Activated CD4-positive, alpha-beta T cell treated with anti-CD3 and anti-CD28 coated beads, Interleukin-2, amount 50 U/mL, for 48 hours (primary cell): ENCODE data around the gene IGIP.

Experiments
- DNase-seq, 2 experiments: peaks; one replicate each; pipeline ENCODE4 v3.0.0-alpha.2; 2020

The IGIP gene

DNA sequence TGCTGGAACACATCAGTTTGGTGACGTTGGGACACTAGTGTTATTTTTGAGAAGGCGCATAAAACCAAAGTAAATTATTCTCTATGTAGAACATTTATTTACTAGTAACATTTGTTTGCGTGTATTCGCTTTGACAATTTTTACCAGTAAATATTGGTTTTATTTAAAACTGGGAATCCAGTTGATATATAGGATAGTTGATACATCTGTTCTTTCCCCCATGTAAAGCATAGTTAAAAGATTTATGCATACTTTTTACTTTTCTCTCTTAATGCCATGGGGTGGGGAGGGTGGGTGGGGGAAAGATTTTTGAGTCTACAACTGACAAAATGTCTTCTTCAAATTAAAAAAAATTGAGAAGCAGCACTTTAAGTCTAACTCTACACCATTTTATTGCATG, at the start of gene IGIP:
Gene IGIP (plus strand): TSS at position 301 of the 400 bp plus-strand sequence. CDS start 2,540 bp downstream, outside the sequence.
- no peak for DNase-seq

DNA sequence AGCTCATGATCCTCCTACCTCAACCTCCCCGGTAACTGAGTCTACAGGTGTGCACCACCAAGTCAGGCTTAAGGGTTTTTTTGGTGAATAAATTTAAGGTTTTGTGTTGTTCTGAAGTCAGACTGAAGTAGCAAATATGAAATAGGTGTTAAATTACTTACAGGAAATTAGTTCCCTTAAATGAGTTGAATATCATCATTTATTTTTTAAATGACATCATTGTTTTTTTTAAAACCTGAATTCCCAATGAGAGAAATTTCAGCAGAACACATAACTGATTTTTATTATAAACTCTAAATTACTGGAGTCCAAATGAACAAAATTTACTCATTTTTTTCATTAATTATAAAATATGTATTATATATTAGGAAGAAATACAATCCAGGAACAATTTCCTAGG, 49.6 kb upstream of the IGIP start:
- DNase-seq = no peak

DNA sequence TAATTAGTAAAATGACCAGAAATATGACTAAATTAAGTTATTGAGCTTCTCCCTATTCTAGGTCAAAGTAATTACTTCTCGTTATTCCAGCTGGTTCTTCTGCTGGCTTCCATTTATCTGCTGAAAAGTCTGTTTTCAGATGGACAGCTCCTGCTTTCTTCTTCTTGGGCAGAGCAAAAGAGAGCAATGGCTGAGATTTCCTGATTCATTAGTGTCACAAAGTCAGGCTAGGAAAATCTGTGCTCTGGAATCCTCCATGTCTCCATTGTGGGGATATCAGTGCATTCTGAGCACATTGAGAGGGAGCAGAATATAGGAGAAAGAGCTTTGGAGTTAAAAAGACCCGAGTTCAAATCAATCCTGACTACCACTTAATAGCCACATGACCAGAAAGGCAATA, 48.9 kb upstream of the IGIP start:
- DNase-seq = no peak

DNA sequence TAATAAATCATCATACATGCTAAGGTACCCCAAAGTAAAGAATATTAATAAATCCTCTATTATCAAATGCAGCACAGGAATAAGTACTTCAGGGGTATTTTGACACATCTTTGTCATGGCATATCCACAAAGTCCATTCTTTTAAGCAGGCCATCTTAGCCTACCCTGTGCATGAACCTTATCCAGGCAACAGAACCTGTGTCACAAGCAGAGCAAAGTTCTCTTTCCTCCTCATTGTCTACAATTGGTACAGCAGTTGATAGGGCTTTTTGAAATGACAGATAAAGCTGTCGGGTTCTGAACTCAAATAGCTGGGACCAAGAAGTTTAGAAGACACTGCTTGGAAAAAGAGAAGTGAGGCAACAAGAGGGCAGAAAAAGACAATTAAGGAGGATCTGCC, 42.6 kb upstream of the IGIP start:
- no peak for DNase-seq

DNA sequence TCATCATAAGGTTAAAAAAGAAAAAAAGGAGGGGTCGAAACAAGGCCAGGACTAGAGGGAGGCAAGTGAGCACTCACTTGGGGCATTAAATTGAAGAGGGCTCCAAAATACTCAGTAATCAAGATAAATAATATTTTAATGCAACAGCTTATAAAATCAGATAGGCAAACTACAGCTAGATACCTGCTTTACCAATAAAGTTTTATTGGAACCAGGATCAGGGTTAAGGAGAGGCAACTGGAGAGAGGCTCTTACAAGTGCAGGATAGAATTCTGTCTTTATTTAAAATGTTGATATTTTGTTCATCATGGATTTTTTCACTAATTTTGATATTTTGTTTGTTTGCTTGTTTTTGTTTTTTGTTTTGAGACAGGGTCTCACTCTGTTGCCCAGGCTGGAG, 42.1 kb upstream of the IGIP start:
- no peak for DNase-seq

DNA sequence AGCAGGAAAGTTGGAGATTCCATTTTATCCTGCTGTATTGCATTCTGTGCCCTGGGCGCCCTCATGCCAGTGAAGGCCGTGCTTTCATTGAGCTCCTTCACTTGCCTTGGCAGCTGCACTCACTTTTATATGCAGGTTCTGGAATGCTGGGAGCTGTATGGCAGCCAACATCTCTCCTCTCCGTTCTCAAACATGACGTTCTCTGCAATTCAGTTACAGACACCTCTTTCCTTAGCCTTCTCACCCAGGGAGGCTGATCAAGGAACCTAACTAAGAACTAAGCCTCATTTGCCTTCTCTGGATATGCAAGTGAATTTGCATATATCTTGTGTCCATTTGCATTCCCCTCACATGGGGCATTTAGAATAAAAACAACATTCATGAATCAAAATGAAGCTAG, 41.2 kb upstream of the IGIP start:
- DNase-seq = no peak

DNA sequence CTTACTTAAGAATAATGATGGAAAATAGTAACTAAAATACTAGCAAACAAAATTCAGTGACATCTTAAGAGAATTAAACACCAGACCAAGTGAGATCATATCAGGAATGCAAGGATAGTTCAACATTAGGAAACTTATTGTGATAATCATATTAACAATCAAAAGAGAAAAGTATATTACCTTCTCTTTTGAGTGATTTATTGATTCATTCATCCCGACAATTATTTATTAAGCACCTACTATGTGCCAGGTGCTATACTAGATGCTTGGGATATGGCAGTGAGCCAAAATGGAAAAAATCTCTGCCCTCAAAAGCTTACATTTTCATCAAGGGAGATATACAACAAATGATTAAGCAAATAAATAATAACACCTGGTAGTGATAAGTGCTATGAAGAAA, 35.5 kb upstream of the IGIP start:
- DNase-seq = no peak

DNA sequence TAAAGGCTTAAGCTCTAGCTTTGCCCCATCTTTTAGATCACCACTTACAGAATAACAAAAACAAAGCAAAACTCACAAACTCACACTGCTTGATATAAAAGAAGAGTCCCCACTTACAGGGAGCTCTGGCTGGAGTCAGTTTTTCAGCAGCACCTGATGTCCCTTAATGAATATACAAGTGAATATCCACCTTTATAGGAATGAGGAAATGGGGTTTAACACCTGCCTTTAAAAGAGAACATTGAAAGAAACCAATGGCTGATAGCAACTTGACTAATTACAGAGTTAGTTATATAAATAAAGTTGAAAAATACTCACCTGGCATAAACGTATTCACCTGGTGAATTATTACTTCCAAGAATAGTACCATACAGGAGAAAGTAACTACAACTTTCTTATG, 32.6 kb upstream of the IGIP start:
- no peak for DNase-seq

DNA sequence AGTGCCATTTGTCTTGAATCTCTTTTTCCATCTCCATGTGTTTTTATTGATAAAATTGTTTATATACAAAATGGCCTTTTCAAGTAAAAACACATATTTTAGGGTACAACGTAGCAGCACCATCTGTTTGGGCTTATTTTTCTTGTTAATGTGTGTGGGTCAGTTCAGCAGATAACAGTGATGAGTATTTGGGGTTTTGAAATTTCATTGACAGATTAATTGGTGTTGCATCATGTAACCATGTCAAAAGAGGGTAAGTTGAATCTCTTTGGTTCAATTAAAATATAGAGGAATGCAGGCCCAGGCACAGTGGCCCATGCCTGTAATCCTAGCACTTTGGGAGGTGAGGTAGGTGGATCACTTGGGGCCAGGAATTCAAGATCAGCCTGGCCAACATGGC, 31.9 kb upstream of the IGIP start:
- DNase-seq = no peak

DNA sequence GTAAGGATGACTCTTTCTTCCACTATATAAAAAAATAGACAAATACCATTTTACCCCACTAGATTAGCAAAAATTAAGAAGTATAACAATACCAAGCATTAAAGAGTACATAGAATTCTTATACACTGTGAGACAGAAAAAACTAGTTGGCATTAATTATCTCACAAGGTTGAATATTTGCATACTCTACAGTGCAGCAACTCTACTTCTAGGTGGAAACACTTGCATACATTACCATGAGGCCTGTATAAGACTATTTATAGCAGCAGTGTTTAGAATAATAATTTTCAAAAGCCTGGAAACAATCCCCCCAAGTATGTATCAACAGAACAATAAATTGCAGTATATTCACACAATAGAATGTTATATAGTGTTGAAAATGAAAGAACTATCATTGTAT, 30.8 kb upstream of the IGIP start:
- no peak for DNase-seq

DNA sequence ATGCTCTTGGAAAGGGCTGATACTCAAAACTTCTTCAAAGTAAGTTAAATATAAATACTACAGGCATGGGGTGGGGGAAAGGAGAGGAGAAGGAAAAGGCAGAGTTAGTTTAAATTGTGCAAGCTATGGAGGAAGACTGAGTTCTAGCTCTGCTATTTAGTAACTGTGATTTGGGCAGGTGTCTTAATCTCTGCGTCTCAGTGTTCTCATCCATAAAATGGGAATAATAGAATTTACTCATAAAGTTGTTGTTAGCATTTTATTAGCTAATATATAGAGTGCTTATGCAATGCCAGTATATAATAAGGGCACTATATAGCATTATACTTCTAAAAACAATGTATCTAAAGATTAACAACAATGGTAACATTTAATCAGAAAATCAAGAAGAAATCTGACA, 24.6 kb upstream of the IGIP start:
- no peak for DNase-seq

DNA sequence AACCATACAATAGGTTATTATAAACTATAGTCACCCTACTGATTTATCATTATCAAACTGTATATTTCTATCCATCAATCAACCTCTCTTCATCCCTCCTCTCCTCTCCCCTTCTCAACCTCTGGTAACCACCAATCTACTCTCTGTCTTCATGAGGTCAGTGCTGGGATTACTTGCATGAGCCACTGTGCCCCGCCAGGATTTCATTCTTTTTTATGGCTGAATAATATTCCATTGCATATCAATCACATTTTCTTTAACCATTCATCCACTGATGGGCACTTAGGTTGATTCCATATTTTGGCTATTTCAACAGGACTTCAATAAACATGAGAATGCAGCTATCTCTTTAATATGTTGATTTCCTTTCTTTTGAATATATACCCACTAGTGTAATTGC, 22.6 kb upstream of the IGIP start:
- no peak for DNase-seq

DNA sequence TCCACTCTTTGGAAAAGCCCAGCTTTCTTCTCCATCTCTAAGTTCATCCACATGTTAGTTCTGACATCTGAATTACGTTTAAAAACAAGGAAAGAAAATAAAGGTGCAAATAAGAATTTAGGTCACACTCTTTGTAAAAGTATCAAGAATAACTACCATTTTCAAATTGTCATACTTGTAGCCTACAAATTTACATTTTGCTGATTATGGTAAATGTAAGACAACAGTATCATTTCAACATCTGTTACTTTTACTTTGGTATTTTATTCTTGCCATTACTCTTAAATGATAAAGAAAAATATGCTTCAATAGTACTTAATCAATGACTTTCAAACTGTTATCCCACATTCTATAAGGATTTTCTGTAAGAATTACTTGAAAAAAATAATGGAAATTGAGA, 21.6 kb upstream of the IGIP start:
- DNase-seq = no peak

DNA sequence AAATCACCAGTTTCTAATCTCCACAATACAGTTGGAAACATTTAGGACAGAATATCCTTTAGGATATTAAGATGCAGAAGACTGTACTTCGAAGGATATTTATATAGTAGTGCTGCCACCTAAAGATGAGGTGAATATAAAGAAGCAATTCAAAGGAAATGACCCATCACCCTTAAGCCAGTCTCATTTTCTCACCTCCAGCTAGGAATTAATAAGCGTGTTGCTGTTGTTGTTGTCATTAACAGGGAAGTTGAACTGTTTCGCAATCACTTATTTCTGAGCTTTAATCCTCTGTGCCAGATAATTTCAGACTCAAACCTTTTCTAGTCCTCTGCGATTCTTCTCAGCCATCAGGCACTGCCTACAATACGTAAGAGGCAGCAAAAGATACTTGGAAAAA, 19.6 kb upstream of the IGIP start:
- no peak for DNase-seq

DNA sequence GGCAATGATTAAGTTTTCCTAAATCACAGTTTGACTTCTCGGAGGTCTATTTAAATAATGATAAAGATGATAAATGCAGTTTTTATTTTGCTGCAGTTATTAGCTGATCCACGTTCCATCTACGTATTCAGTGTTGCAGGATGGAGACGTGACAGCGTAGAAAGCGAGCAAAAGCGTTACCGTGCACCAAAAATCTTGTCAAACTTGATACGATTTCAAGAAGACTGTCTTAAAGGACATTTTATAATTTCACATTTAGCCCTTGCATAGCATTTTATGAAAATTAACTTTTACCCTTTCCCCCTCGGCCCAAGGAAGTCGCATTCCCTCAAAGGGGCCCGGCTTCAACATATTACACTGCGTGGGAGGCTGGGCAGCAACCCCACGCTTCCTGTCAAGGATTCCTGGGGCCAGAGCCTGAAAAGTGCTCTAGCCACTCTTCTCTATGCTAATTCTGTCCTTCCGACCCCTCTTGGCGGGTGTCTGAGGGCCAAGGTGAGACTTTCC, 18.9 kb upstream of the IGIP start:
- no peak for DNase-seq

DNA sequence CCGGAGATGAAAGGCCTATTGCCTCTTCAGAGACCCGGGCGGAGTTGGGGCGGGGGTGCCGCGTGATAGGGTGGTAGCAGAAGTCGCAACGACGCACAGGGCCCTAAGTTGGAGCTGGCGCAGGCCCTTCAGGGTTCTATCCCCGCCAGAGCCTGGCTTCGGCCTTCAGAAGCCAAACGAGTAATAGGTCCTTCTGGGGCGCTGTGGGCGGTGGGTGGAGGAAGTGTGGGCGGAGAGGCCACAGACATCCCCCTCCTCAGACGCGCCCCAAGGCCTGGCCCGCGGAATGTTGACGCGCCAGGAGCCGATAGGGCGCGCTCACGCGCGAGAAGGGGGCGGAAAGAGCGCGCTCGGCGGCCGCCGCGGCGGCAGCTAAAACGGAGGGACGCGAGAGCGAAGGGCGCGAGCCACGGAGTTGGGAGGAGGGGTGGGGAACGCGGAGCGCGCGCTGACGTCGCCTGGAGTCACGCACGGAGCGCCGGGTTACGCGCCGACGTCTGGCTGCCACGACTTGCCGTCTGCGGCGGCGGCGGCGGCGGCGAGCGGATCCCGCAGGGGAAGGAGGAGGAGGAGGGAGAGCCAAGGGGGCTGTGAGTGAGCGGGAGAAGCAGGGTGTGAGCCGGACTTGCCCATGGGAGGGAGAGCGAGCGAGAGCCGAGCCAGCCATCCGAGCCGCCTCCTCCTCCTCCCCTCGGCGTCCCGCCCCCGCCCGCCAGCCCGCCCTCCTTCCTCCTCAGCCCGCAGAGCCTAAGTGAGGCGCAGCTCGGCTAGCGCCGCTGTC, 18.2 kb upstream of the IGIP start:
- DNase-seq = peak; percentile 89 to 92

DNA sequence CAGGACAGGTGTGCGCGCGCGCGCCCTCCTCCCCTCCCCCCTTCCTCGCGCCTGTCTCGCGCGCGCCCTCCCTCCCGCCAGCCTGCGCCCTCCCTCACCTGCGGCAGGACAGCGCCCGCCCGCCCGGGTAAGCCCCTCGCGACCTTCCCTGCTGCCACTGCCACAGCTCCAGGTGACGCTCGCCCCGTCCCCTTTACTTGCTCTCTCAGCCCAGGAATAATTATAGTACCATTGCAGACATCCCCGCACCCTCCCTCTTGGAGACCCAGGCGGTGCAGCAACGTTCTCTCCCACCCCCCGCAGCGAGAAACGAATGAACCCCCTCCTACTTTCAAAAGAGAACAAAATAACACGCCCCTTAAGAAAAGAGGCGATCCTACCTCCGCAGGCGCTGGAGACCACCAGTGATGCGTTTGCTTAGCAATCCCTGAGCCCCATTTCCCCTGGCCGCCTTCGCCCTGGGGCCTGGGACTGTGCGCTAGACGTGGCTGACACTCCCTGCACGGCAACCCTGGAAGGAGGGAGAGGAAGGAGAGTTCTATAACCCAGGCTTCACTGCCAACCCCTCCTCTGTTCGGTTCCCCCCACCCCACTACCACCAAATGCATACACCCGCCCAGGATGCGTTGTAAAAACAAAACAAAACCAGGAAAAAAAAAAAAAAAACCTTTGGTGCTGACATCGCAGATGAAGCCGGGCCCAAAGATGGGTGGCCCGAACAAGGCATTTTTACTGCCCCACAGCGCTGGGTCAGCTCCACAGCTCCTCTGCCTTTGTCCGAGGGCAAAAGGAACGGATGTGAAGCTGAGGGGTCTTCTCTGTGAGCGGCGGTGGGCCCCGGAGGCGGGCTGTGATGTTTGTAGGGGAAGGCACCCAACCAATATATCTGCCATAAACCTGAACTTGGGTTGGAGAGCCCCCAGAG, 17.4 kb upstream of the IGIP start:
- DNase-seq = peak; percentile 37 to 50

DNA sequence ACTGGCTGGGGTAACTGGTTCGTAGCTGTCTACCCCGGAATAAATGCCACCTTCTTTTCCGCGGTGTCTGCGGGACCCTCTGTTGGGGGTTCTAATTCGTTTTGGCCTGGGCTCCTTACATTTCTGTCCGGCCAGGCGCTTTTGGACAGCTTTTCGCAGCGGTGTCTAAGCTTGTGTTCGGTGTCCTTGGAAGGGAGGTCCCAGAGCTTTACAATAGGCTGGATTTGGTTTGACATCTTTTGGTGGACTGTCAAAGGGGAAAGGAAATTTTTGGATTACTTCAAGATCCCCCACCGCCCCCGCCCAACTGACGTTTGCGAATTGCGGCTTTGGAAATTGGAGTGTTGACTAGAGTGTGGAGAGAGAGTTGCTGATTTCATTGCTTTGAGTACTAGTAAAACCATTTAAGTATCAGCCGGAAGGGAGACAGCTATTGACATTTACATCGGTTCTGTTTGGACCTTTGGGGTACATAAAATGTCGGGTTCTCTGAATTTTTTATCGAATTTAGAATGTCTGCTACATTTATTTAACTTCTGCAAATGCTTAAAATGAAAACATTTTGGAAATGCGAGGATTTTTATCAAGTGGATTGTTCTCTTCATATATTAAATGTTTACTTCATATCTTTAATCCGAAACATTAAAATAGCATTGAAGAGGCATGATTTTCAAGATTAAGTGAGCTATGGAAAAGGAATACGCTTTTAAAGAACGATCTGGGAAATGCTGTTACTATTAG, 16.5 kb upstream of the IGIP start:
- DNase-seq = no peak

DNA sequence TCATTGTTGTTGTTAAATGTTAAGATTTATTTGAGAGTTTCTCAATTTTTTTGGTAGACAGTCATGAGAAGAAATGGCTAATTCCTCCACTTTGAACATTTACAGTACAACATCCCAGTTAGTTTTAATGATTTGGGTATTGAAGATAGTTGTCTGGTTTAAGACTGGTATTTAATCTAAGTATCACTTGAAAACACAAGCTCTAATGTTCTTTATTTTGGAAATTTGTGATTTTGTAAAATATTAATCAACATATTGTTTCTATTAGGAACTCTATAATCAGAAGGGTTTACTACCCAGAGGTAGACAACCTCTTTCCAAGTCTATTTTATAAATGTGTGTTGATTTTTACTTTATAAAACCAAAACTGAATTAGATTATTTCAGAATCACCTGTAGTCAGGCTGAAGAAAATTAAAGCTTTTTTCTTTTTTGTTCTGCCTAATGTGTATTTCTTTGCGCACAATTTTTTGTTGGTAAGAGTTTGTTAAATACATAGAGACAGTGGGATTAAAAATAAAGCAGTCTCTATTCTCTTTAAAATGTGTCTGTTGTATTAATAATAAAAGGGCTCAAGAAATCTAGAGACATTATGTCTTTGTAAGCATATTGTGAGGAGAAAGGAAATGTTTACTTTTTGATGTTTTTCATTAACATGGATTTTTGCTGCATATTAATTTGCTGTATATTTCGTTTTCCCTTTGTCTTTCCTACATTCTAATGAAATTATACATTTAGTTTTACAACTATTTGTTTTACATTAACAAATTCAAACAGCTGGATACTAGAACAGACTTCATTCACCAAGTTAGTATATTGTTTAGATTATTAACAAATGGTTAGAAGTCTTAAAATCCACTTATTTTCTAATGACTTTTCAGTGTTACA, 15.7 kb upstream of the IGIP start:
- no peak for DNase-seq

DNA sequence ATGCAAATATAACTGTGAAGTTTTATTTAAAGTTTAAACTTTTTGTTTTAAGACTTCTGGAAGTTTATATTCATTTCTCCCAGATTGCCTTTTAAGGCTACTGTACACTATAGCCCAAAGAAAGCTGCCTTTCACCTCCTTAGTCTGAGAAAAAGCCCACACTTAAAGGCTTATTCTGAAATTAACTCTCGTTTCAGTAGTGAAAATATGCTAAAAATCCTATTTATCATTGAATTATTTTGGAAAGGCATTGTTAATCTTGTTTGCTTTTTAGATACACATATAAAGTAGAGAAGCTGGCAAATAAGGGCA, 15.1 kb upstream of the IGIP start:
- no peak for DNase-seq

DNA sequence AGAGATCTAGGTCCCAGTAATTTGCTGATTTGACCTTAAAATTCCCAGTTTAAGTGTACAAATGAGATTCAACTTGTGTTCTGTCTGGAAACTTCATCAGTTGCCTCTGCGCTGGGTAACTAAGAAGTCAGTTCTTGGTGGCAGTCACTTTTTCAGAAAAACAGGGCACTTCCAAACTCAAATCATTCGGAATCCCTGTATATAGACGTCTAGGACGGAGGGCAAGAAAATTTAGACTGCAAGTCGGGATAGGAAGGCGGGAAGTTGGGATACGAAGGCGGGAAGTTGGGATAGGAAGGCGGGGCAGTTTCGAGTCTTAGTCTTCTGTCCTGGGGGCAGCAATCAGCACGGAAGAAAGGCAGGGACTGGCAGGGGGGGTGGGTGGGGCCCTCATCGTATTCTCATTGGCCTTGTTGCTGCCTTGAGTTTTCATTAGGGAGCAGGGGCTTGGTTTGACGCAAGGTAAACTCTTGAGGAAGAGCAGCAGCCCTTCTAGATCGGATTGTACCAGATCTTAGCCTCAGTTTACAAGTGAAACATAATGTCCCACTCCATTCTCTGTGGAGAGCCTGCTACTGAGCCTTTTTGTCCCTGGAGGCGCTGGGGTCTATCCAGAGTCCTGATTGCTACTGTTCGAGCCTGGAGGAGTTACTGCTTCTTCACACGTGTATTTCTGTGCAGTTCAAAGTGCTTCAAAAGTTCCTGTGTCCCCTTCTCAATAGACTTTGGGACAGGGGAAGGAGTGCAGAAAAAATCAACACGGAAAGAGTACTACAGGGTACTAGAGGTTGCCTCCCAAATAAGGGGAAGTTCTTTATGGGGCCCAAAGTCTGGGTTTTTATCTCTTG, 14.5 kb upstream of the IGIP start:
- no peak for DNase-seq
